Smooth muscle cell (in vitro differentiated cells): ENCODE data around the gene LDLRAD4. TPM values are rescaled to one million over a fixed set of nuclear protein-coding genes. Genes with fewer than 3 reads are reported as not detected.

Source experiments
- DNase-seq: peaks from one replicate; lab custom pipeline; 2025; ENCODE audit not compliant: unreplicated experiment; lab: John Stamatoyannopoulos, UW
- H2AFZ ChIP-seq: fragments of 200-600 bp; sonication (generic); 2 replicates; pipeline ENCODE4 v1.6.0; 2016; ENCODE audit warnings: antibody characterized with exemption, low read depth, mild to moderate bottlenecking
- H3F3A ChIP-seq: fragments of 200-600 bp; sonication (generic); 2 replicates; pipeline ENCODE4 v1.6.0; 2017; ENCODE audit warnings: antibody characterized with exemption, low read depth
- H3K27ac ChIP-seq: fragments of 200-600 bp; sonication (generic); 2 replicates; pipeline ENCODE4 v1.5.1; 2016; ENCODE audit warnings: low read depth, mild to moderate bottlenecking
- H3K27me3 ChIP-seq: fragments of 200-600 bp; sonication (generic); 2 replicates; pipeline ENCODE4 v1.6.1; 2016; ENCODE audit warnings: low read depth, mild to moderate bottlenecking
- H3K36me3 ChIP-seq: fragments of 200-600 bp; sonication (generic); 2 replicates; pipeline ENCODE4 v1.5.1; 2016; ENCODE audit warnings: low read depth
- H3K4me1 ChIP-seq: fragments of 200-600 bp; sonication (generic); 2 replicates; pipeline ENCODE4 v1.5.1; 2016; ENCODE audit warnings: low read depth
- H3K4me2 ChIP-seq: fragments of 200-600 bp; sonication (generic); 2 replicates; pipeline ENCODE4 v1.6.0; 2016; ENCODE audit warnings: mild to moderate bottlenecking
- H3K4me3 ChIP-seq: fragments of 200-600 bp; sonication (generic); 2 replicates; pipeline ENCODE4 v1.5.1; 2016; ENCODE audit warnings: mild to moderate bottlenecking
- H3K79me2 ChIP-seq: fragments of 200-600 bp; sonication (generic); 2 replicates; pipeline ENCODE4 v1.6.0; 2016; ENCODE audit warnings: low read depth, mild to moderate bottlenecking
- H3K9ac ChIP-seq: fragments of 200-600 bp; sonication (generic); 2 replicates; pipeline ENCODE4 v1.6.0; 2016; ENCODE audit warnings: low read depth
- H3K9me3 ChIP-seq: fragments of 200-600 bp; sonication (generic); replicated peaks from 2 replicates; pipeline ENCODE4 v1.5.1; 2016; ENCODE audit warnings: low read depth
- H4K20me1 ChIP-seq: fragments of 200-600 bp; sonication (generic); 2 replicates; pipeline ENCODE4 v1.6.0; 2016; ENCODE audit warnings: low read depth
- CTCF ChIP-seq: fragments of 200-600 bp; sonication (generic); IDR thresholded peaks from 2 replicates; pipeline ENCODE4 v1.5.1; 2017; ENCODE audit warnings: borderline replicate concordance, mild to moderate bottlenecking, antibody characterized with exemption; ENCODE audit not compliant: insufficient read depth, poor library complexity, severe bottlenecking
- WGBS: methylation state at CpG from one replicate; pipeline ENCODE4 v1.1.7; 2016; ENCODE audit warnings: low lambda C conversion rate; 5-methylcytosine and 5-hydroxymethylcytosine counted together
- polyA plus RNA-seq: library from polyadenylated mRNA; unstranded; fragments of >200 nt; fragmentation: Nextera tagmentation; extraction: Ambion mirVana; gene quantifications from 2 replicates; pipeline ENCODE4 v1.2.1, GENCODE V29; 2016
- total RNA-seq: library from RNA; depleted of rRNA; stranded (reverse); fragments of >200 nt; gene quantifications from 2 replicates; pipeline ENCODE4 v1.2.3, GENCODE V29; 2014

Gene LDLRAD4
- total and polyA plus RNA-seq, 2 experiments from 2014 or later = 36.2 to 48.3 TPM

- H3K4me2 ChIP-seq = no peak overlapping the region
- no peak overlapping the region for H2AFZ ChIP-seq
- TF ChIP-seq CTCF = no peak
- H3K9me3 ChIP-seq = no peaks in the 10 kb centered on the region
- H3K9ac ChIP-seq = no peak overlapping the region
- DNase-seq = no peak
- 86% methylated on average over 9 of the region's 9 CpGs for WGBS
- peaks cover 19% of the 10 kb centered on the region for H3F3A ChIP-seq
- peaks cover 64% of the 10 kb centered on the region for H4K20me1 ChIP-seq
- peaks cover 12% of the 10 kb centered on the region for H3K4me1 ChIP-seq
- no peaks in the 10 kb centered on the region for H3K27me3 ChIP-seq
- no peak overlapping the region for H3K27ac ChIP-seq
- no peaks in the 10 kb centered on the region for H3K36me3 ChIP-seq
- peaks cover 83% of the 10 kb centered on the region for H3K79me2 ChIP-seq
- no peak overlapping the region for H3K4me3 ChIP-seq
These were observed 55.2 kb downstream of the LDLRAD4 start for GRCh38 chr18:13273800-13274199.

- Histone ChIP-seq H4K20me1 (peaks cover 59% of the 10 kb centered on the region), H2AFZ (no peak overlapping the region), H3K9me3 (no peaks in the 10 kb centered on the region), H3K27me3 (no peaks in the 10 kb centered on the region), H3F3A (peaks cover 19% of the 10 kb centered on the region), H3K4me3 (no peak overlapping the region), H3K4me1 (peaks cover 16% of the 10 kb centered on the region), H3K9ac (no peak overlapping the region), H3K4me2 (no peak overlapping the region), H3K36me3 (no peaks in the 10 kb centered on the region), H3K27ac (no peak overlapping the region), H3K79me2 (peaks cover 79% of the 10 kb centered on the region)
- no peak for TF ChIP-seq CTCF
- DNase-seq = no peak
These were observed 56.5 kb downstream of the LDLRAD4 start for GRCh38 chr18:13275075-13275474.

GRCh38 chr18:13276530-13277520, 58.3 kb downstream of the LDLRAD4 start:
- H3K79me2 ChIP-seq = peaks cover 66% of the 10 kb centered on the region
- no peak for TF ChIP-seq CTCF
- H3K4me3 ChIP-seq = no peak overlapping the region
- peaks cover 25% of the 10 kb centered on the region for H3F3A ChIP-seq
- H3K4me1 ChIP-seq = peaks cover 24% of the 10 kb centered on the region
- H3K4me2 ChIP-seq = peak overlapping the region; percentile 3
- H3K36me3 ChIP-seq = no peaks in the 10 kb centered on the region
- WGBS = 78% methylated on average over 23 of the region's 23 CpGs
- peaks cover 47% of the 10 kb centered on the region for H4K20me1 ChIP-seq
- H3K27me3 ChIP-seq = no peaks in the 10 kb centered on the region
- DNase-seq = no peak
- H3K9me3 ChIP-seq = no peaks in the 10 kb centered on the region
- H2AFZ ChIP-seq = no peak overlapping the region
- no peak overlapping the region for H3K9ac ChIP-seq
- H3K27ac ChIP-seq = peak overlapping the region; percentile 40
